ENCODE data around the gene PPP1R1B.
"Not testable (repeated sequence)": the region's sequence is repeated elsewhere in the genome, so short reads cannot be mapped to it uniquely, and the experiment has no call there.

PPP1R1B gene

DNA sequence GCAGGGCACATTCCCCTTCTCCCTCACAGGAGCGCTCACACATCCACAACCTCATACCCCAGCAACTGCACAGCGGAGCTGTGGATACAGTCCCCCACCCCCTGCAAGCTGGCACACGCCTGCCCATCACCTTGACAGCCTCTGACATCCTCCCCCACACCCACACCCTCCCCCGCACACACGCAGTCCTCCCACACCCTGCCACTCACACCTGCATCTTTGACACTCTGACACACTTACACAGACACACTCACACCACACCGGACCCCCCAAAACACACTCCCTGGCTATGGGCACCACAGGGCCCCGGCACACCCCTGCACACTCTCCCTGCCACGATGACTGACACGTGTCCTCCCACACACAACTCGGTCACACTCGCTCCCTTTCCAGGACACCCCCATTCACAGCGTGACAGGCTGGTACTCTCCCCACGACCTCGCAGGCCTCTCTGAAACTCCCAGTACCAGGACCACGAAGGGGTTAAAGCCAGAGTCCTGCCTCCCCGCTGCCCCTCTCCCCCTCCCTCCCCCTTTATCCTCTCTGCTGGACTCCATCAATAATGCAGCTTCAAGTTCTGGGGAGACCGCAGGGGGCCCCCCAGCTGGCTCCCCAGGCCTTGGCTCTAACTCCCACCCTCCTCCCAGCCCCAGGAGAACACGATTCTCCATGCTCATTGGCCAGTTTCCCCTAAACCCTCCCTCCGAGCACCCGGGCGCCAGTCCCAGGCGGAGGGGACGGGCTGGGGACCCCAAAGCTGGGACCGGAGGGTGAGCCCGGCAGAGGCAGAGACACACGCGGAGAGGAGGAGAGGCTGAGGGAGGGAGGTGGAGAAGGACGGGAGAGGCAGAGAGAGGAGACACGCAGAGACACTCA is at the start of gene PPP1R1B:
Gene PPP1R1B, plus strand, starts transcription at position 782 of the 876 bp plus-strand sequence. CDS start 441 bp downstream, outside the sequence.
- DNase-seq (ENCODE audit: low read depth in 2 of 2): no peak

DNA sequence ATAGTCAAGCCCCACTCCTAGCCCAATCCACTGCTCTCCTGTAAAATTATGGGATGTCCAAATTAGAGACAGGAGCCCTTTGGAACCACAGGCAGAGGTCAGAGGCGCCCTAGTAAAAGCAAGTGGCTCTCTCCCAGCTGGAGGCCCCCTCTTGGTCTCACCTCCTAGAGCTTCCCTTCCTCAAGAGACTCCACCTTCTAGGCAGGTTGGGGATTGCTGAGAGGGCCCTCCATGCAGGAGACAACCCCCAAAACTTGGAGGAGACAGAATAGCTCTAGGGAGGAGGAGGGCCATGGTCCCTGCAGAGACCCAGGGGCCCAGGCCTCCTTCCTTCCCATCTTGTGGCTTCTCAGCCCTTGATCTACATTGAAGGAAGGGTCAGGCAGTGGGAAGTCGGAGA is 48.5 kb upstream of the PPP1R1B start:
- DNase-seq (ENCODE audit: low read depth in 2 of 2): no peak

DNA sequence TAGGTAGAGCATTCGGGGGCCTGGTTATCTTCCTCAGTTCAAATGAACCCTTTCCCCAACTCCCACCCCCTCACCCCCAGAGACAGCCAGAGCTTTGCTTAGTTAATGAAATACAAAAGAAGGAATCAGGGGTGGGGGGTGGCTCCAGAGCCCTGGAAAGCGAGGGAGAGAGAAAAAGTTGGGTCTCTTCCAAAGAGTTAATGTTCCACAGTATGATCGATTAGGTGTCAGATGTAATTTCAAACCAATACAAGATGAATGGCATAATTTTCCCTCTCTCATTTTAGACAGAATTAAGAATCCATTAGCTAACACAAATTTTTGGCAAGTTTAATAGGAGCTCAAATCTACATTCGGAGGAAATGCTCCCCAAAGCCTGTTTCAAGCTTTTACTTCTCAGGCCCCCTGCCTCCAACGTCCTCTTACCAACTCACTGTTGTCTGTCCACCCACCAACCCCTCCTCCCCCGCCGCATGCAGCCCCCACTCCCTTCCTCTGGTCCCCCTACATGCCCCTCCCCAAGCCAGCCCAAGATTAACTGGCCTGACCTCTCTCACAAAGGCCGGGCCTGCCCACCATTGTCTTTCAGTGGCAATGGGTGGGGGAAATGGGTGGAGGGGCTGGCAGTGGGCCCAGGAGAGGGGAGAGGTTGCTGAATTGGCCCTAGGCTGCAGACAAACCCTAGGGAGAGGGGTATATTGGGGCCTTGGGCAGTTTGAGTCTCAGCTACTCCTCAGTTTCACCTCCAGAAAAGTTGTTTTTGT is 47.3 kb upstream of the PPP1R1B start:
- DNase-seq (ENCODE audit: low read depth in 2 of 2): no peak

DNA sequence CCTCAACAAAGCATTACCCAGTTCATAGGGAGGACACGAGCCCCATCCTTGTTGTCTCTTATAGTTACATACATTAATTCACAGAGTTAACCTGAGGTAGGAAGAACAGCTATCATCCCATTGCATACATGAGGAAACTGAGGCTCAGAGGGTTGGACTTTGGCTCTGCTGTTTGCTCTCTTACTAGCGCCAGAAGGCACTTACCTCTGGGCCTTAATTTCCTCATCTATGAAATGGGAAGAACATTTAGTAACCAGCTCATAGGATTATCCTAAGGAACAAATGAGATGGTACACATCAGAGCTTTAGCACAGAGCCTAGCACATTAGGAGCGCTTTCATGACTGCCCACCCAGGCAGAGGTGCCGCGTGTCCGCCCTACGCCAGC is 46.7 kb upstream of the PPP1R1B start:
- no peak for DNase-seq (ENCODE audit: low read depth in 2 of 2)

DNA sequence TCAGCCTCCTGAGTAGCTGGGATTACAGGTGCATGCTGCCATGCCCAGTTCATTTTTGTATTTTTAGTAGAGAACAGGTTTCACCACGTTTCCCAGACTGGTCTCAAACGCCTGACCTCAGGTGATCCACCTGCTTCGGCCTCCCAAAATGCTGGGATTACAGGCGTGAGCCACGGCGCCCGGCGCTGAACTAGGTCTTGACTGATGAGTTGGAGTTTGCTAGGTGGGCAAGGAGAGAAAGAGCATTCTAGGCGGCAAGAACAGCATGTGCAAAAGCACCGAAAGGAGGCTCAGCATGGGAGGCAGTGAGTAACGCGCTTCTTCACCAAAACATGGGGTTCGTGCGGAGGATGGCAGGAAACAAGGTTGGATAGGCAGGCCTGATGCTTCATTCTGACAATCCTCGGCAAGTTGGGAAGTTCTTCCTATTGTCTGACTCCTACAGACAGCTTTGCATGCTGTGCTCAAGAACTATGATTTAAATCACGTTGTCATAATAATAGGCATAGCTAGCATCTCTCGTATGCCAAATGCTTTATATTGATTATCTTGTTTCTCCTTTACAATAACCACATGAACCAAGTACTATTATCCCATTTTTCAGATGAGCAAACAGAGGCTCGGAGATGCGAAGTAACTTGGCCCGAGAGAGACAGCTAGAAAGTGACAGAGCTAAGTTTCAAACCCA is 45.5 kb upstream of the PPP1R1B start:
- DNase-seq (ENCODE audit: low read depth in 2 of 2): no peak

DNA sequence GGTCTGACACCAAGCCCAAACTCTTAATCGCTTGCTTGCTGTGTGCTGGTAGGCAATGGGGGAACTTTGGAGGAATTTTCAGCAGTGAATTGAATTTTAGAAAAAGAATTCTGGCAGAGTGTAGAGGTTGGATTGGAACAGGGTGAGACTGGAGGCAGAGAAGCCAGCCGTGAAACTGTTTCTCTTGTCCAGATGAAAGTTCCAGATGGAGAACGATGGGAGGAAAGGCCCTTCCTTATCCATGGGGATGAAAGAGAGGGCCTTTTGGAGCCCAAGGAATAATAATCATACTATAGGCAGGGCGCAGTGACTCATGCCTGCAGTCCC is 45.0 kb upstream of the PPP1R1B start:
- DNase-seq (ENCODE audit: low read depth in 2 of 2): no peak

DNA sequence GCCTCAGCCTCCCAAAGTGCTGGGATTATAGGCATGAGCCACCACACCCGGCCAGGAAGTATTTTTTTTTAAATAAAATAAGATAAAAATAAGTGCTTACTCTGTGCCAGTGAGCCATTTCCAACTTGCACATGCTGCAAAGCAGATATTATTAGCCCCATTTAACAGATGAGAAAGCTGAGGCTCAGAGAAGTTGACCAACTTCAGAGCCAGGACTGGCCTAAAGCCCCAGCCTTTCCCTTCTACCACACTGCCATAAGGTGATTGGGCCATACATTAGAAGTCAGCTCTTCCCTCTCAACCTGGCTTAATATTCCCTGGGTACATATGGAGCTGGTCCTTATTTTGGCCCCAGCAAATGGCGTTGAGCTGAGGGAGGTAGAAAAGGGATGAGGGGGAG is 44.1 kb upstream of the PPP1R1B start:
- DNase-seq (ENCODE audit: low read depth in 2 of 2): no peak

DNA sequence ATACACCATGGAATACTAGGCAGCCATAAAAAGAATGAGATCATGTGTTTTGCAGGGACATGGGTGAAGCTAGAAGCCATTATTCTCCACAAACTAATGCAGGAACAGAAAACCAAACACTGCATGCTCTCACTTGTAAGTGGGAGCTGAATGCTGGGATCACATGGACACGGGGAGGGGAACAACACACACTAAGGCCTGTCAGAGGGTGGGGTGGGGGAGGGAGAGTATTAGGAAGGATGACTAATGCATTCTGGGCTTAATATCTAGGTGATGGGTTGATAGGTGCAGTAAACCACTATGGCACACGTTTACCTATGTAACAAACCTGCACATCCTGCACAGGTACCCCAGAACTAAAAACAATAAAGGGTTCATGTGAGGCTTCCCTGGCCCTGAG is 36.6 kb upstream of the PPP1R1B start:
- not testable (repeated sequence) for DNase-seq (ENCODE audit: low read depth in 2 of 2)

DNA sequence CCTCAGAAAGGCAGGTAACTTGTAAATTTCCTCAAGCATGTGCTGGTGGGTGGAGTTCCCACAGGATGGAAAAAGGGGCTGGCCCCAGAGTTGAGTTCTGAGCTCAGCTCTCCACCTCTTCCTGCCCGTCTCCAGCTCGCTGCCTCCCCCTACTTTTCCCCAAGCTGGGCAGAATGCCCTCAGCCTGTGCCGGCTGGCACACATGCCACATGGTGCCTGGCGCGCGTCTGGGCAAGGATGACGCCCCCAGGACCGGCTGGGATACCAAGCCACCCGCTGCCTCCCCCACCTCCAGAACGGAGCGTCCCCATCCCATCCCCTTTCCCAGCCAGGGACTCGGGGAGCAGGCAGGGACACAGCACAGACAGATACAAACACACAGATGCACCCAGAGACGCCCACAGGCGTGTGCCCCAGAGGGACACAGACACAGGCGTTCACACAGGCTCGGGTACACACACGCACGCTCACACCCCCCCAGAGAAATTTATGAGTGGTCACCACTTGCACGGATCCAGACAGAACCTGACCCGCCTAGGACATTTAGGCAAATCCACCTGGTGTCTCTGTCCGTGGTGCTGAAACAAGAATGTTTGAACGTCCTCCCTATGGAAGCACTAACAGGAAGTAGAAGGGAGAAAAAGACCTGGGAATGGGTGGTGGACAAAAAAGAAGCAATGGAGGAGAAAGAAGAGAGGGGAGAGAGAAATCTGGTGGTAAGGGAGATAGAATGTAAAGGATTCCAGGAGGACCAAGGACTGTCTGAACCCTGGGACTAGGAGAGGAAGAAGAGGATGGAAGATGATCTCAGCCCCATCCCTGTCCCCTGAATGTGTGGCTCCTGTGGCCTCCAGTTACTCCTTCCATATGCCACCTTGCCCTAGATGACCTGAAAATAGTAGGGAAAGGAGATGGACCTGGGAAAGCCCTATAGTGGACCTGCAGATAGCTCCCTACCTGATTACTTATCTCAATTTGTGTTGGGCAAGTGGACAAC is 34.5 kb upstream of the PPP1R1B start:
- DNase-seq (ENCODE audit: low read depth in 2 of 2): no peak

DNA sequence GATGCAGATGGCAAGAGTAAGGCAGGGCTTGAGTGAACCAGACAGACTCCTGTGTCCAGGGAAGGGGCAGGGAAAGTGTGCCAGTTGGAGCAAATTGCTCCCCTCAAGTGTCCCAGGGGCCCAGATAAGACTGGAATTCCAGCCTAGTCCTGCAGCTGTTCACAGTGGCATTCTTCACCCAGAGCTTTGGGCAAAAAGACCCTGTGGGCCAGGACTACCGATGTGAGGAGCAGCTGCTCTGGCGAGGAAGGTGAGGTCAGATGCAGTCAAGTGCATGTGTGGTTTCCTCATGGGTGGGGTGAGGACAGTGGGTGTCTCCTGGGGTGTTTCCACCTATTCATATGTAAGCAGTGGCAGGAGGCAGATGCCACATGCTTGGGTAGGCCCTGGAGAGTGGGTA is 33.4 kb upstream of the PPP1R1B start:
- no peak for DNase-seq (ENCODE audit: low read depth in 2 of 2)

DNA sequence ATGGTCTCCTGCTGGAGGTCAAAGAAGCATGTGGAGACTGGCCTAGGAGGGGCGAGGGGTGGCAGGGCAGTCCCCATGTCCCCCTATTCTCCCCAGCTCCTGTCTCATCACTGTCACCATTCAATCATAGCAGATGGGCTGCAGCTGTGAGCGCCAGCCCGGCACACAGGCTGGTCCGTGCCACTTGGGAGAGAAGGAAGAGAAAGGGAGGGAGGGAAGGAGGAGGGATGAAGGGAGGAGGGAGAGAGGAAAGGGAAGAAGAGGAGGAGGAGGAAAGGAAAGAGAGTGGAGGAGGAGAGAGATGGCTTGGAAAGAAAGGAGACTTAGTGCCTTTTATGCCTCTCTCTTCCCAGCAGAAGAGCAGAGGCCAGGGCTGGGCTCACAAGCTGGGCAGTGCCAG is 31.5 kb upstream of the PPP1R1B start:
- no peak for DNase-seq (ENCODE audit: low read depth in 2 of 2)

DNA sequence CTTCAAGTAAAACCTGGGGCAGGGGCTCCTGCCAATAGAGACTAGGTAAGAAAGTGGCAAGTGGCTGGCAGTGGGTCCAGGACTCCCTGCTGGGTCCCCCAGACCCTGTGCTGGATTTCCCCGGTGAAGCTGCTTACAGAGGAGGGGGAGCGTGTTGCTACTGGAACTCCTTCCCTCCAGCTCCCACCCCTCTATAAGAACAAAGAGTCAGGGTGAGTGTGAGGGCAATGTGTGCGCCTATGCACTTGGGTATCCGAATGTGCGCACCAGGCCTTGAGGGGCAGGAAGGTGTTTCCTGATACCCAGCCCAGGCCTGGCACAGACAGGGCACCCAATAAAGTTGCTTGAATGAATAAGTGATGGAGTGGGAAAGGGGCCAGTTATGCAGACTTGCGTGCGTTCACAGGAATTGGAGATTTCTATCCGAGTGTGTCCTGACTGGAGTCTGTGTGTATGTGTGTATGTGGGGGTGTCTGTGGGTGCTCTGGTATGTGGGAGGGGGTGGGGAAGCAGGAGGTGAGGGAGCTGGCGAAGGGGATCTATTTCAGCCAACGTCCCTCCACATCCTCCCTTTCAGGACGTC is 30.7 kb upstream of the PPP1R1B start:
- DNase-seq (ENCODE audit: low read depth in 2 of 2): no peak

DNA sequence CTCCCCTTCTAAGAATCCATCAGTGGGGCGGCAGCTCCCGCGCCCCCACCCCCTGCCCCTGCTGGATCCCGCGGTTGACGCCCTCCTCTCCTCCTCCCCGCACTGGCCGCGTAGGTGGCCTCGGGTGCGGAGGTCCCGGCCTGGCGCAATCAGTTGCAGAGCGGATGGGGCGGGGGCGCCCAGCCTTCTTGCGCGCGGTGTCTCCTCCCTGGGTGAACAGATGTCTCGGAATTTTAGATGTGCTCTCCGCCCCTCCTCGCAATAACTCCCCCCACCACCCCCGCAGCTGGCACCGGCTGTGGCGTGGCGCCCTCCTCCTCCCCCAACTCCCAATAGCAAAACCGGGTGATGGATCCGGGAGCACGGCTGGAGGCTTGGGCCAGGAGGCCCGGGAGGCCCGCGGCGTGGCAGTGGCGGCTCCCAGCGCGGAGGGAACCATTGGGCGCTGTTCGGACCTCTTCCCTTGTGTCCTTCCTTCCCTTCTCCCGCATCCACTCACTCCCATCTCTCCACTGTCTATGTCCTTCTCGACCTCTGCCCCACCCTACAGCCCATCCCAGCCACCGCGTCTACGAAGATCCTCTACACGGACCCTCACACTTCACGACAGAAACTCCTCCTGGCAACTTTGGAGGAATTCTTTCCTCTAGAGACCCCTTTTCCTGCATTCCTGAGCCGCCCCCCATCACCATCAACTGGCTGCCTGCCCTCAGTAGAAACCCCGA is 30.0 kb upstream of the PPP1R1B start:
- no peak for DNase-seq (ENCODE audit: low read depth in 2 of 2)

DNA sequence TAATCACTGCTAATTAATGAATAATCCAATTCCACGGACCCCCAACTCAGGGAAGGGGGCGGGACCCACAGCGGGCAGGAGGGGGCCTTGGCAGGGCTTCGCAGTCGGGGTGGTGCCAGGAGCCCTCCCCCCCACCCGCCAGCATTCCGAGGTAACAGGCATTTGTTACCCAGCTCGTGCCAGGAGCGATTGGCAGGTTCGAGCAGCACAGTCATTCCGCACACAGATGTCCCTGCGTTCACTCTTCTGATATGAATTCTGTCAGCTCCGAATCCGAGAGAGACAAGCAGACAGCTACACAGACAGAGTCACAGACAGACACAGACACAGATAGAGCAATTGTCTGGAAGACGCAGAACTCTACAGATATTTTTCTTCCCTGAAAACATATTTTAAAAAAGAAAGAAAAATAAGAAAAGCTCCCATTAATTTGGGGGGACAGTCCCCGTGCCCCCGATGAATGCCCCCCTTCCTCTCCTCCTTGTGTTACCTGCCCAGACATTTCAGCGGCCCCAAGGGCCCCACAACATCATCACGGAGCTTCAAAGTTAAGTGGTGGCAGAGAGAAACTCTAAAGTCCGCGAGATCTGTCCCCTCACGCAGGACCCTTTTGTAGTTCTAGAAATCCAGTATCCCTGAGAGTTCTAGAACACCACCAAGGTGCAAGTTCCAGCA is 29.2 kb upstream of the PPP1R1B start:
- no peak for DNase-seq (ENCODE audit: low read depth in 2 of 2)

DNA sequence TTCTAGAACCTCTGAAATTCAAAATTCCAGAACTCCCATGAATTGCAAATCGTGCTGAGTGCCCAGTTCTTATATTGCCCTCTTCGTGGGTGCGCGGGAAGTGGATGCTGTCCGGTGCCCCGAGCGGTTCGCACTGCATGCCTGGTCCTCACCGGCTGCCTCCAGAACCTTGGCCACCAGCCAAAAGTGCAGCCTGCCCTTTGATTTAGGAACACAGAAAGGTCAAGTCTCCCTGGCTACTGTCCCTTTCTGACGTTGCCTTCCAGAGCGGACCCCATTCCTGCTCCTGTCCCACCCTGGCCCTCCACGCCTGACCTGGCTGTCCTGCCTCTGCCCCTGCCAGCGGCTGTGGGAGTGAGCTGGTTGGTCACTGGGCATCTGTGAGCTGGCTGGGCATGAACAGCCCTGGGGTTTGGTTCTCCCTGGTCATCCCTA is 28.7 kb upstream of the PPP1R1B start:
- DNase-seq (ENCODE audit: low read depth in 2 of 2): no peak

DNA sequence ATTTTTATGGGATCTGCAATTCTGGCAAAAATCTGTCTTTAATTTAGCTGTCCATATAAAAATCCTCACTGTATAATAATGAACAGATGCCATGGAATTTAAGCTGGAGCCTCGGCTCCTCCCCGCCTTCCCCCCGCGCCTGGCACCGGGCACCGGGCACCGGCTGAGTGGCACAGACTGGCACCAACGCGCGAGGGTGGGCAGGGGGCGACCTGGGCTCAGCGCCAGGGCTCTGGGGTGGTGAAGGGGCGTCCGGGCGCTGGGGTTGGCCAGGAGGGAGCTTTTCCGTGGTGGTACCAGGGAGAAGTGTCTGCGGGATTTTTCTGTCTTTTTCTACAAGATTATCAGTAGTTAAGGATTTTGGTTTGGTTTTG is 28.1 kb upstream of the PPP1R1B start:
- no peak for DNase-seq (ENCODE audit: low read depth in 2 of 2)

DNA sequence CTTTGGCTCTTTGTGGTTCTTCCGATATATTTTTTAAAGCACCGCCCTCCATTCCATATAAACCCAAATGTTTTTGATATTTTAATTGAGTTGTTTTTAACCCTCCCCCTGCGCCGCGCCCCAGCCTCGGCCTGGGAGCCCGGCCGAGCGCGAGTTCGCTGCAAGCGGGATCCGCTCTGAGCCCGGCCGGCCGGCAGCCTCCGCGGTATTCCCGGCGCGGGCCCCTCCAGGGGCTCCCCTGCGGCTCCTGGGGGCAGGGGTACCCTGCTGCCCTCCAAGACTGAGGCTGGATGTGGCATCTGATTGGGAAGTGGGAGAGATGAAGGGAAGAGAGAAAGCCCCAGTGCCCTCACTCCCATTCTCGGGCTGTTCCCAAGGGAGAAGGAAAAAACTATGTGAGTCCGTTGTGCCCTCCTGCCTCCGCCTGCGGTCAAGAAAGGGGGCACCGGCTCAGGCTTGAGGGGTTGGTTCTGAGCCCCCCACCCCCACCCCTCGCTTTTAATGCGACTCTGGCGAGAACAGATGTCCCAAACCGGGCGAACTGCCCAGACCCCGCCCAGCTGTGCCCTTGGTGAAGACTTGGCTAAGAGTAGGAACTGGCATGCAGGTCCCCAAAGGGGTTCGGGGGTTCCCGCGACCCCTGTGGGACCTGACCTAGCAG is 27.6 kb upstream of the PPP1R1B start:
- no peak for DNase-seq (ENCODE audit: low read depth in 2 of 2)

DNA sequence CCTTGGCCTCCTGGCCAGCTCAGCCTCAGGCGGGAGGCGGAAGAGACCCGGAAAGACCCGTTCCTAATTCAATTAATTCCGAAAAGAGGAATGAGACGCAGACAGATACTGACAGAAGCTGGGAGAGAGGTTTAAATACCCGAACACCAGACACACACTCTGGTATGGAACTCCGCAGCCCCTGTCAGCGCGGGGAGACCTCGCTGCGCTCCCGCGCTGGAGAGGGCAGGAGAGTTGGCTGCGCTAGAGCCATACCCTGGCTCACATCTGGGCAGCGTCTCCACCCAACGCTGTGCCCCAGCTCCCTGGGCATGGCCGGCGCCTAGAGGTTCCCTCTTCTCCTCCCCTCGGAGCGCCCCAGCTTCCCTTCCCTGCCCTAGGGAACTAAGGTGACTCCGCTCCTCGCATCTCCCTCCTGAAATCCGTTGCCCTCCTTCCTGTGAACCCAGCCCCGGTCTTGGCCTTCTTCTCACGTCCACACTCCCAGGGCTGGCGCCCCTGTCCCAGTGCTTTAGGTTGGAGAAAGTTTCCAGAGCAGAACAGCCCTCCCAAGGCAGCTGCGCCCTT is 27.0 kb upstream of the PPP1R1B start:
- DNase-seq (ENCODE audit: low read depth in 2 of 2): no peak

Measured in activated CD8-positive, alpha-beta memory T cell treated with anti-CD3 and anti-CD28 coated beads for 4 hours (primary cell).